H9 (cell line): ENCODE results near the gene DEDD2. TPM values are rescaled to one million over a fixed set of nuclear protein-coding genes. Genes with fewer than 3 reads are reported as not detected.

Experiments
- DNase-seq: peaks from one replicate; pipeline ENCODE4 v3.0.0-alpha.2; 2017
- H2AFZ ChIP-seq: one replicate; pipeline ENCODE4 v1.6.1; 2013; ENCODE audit warnings: mild to moderate bottlenecking, low read length, control low read depth, moderate library complexity
- H2AK5ac ChIP-seq: 2 replicates; pipeline ENCODE4 v1.6.1; 2013; ENCODE audit warnings: low read length, control low read depth, mixed read lengths; ENCODE audit not compliant: insufficient read length
- H2BK120ac ChIP-seq: one replicate; pipeline ENCODE4 v1.6.1; 2013; ENCODE audit warnings: low read depth, mild to moderate bottlenecking, low read length, control low read depth, inconsistent platforms; ENCODE audit not compliant: poor library complexity, severe bottlenecking
- H2BK12ac ChIP-seq: 2 replicates; pipeline ENCODE4 v1.6.1; 2013; ENCODE audit warnings: low read length, control low read depth, mixed read lengths, low read depth; ENCODE audit not compliant: insufficient read length
- H2BK15ac ChIP-seq: 2 replicates; pipeline ENCODE4 v1.6.1; 2013; ENCODE audit warnings: low read depth, low read length, control low read depth
- H2BK20ac ChIP-seq: one replicate; pipeline ENCODE4 v1.6.1; 2013; ENCODE audit warnings: low read depth, mild to moderate bottlenecking, low read length, control low read depth, inconsistent platforms; ENCODE audit not compliant: poor library complexity, severe bottlenecking
- H2BK5ac ChIP-seq: 2 replicates; pipeline ENCODE4 v1.6.1; 2013; ENCODE audit warnings: low read length, control low read depth, mixed read lengths; ENCODE audit not compliant: insufficient read length
- H3K14ac ChIP-seq: 2 replicates; pipeline ENCODE4 v1.6.1; 2013; ENCODE audit warnings: low read length, control low read depth; ENCODE audit not compliant: insufficient read depth
- H3K18ac ChIP-seq: 2 replicates; pipeline ENCODE4 v1.6.1; 2013; ENCODE audit warnings: low read depth, mild to moderate bottlenecking, mixed read lengths, low read length, control low read depth; ENCODE audit not compliant: insufficient read length
- H3K23ac ChIP-seq: 2 replicates; pipeline ENCODE4 v1.6.1; 2013; ENCODE audit warnings: low read length, control low read depth, mixed read lengths, low read depth; ENCODE audit not compliant: insufficient read length
- H3K23me2 ChIP-seq: 2 replicates; pipeline ENCODE4 v1.6.1; 2013; ENCODE audit warnings: low read depth, mild to moderate bottlenecking, mixed read lengths, low read length, control low read depth; ENCODE audit not compliant: insufficient read length, poor library complexity, severe bottlenecking
- H3K27ac ChIP-seq: 2 replicates; pipeline ENCODE4 v1.5.1; 2013; ENCODE audit warnings: low read length, control low read depth, mixed read lengths, low read depth; ENCODE audit not compliant: insufficient read length
- H3K27me3 ChIP-seq: 2 replicates; pipeline ENCODE4 v1.6.1; 2013; ENCODE audit warnings: low read length, control low read depth, inconsistent platforms; ENCODE audit not compliant: insufficient read depth
- H3K4ac ChIP-seq: 2 replicates; pipeline ENCODE4 v1.6.1; 2013; ENCODE audit warnings: low read depth, mild to moderate bottlenecking, control low read depth, inconsistent platforms, low read length, moderate library complexity
- H3K4me1 ChIP-seq: 2 replicates; pipeline ENCODE4 v1.6.1; 2013; ENCODE audit warnings: low read length, control low read depth, inconsistent platforms; ENCODE audit not compliant: insufficient read depth
- H3K4me2 ChIP-seq: 2 replicates; pipeline ENCODE4 v1.6.1; 2013; ENCODE audit warnings: low read length, control low read depth, mixed read lengths; ENCODE audit not compliant: insufficient read length, insufficient read depth
- H3K56ac ChIP-seq: 2 replicates; pipeline ENCODE4 v1.6.1; 2013; ENCODE audit warnings: low read depth, mild to moderate bottlenecking, mixed read lengths, low read length, control low read depth; ENCODE audit not compliant: insufficient read length
- H3K79me1 ChIP-seq: 2 replicates; pipeline ENCODE4 v1.6.1; 2013; ENCODE audit warnings: low read depth, mild to moderate bottlenecking, moderate library complexity, low read length, control low read depth, inconsistent platforms; ENCODE audit not compliant: insufficient read depth, poor library complexity, severe bottlenecking
- H3K79me2 ChIP-seq: 2 replicates; pipeline ENCODE4 v1.6.1; 2013; ENCODE audit warnings: low read length, control low read depth, inconsistent platforms; ENCODE audit not compliant: insufficient read depth
- H3K9ac ChIP-seq: 2 replicates; pipeline ENCODE4 v1.6.1; 2013; ENCODE audit warnings: low read length, control low read depth, mixed read lengths; ENCODE audit not compliant: insufficient read length; ENCODE audit errors: extremely low read depth
- H3K9me3 ChIP-seq: one replicate; pipeline ENCODE4 v1.6.1; 2013; ENCODE audit warnings: low read depth, low read length, inconsistent platforms; ENCODE audit not compliant: control insufficient read depth
- H3T11ph ChIP-seq: one replicate; pipeline ENCODE4 v1.6.1; 2013; ENCODE audit warnings: mild to moderate bottlenecking, low read length, control low read depth, inconsistent platforms
- H4K20me1 ChIP-seq: one replicate; pipeline ENCODE4 v1.6.1; 2013; ENCODE audit not compliant: control insufficient read depth, insufficient read length, insufficient read depth
- H4K5ac ChIP-seq: 2 replicates; pipeline ENCODE4 v1.6.1; 2013; ENCODE audit warnings: low read depth, mild to moderate bottlenecking, mixed read lengths, low read length, control low read depth; ENCODE audit not compliant: insufficient read length
- H4K8ac ChIP-seq: replicated peaks from 2 replicates; pipeline ENCODE4 v1.6.1; 2013; ENCODE audit warnings: low read length, control low read depth, mixed read lengths, low read depth; ENCODE audit not compliant: insufficient read length
- H4K91ac ChIP-seq: 2 replicates; pipeline ENCODE4 v1.6.1; 2013; ENCODE audit warnings: low read depth, mild to moderate bottlenecking, moderate library complexity, mixed read lengths, low read length, control low read depth; ENCODE audit not compliant: insufficient read length
- H3K27ac Mint-ChIP-seq, 3 experiments: 2 replicates in 2 of 3; 3 replicates in 1 of 3; pipeline ENCODE4 v1.8.0; 2020 to 2021; ENCODE audit warnings: mixed read lengths in 3 of 3, mild to moderate bottlenecking in 1 of 3, moderate library complexity in 1 of 3
- H3K27me3 Mint-ChIP-seq: 2 replicates; pipeline ENCODE4 v1.8.0; 2021; ENCODE audit warnings: low read depth, mild to moderate bottlenecking, moderate library complexity, mixed read lengths
- H3K36me3 Mint-ChIP-seq, 3 experiments: 2 replicates in 2 of 3; 3 replicates in 1 of 3; pipeline ENCODE4 v1.8.0; 2020 to 2021; ENCODE audit warnings: low read depth in 3 of 3, mixed read lengths in 3 of 3; ENCODE audit not compliant: insufficient read depth in 1 of 3
- H3K4me1 Mint-ChIP-seq, 2 experiments: 2 replicates each; pipeline ENCODE4 v1.8.0; 2020; ENCODE audit warnings: mixed read lengths in 2 of 2
- H3K4me3 Mint-ChIP-seq, 2 experiments: 2 replicates in 1 of 2; 3 replicates in 1 of 2; pipeline ENCODE4 v1.8.0; 2020 to 2021; ENCODE audit warnings: mild to moderate bottlenecking in 2 of 2, mixed read lengths in 2 of 2, moderate library complexity in 1 of 2
- H3K9me3 Mint-ChIP-seq, 2 experiments: 2 replicates in 1 of 2; 3 replicates in 1 of 2; pipeline ENCODE4 v1.8.0; 2020; ENCODE audit warnings: mild to moderate bottlenecking in 2 of 2, mixed read lengths in 2 of 2, moderate library complexity in 1 of 2
- CTCF ChIP-seq: fragments of 200-600 bp; sonication (generic); conservative IDR thresholded peaks from 3 replicates; pipeline ENCODE4 v1.8.0; 2021; ENCODE audit warnings: antibody characterized with exemption, mild to moderate bottlenecking
- WGBS: extraction: QIAGEN DNeasy Blood & Tissue Kit; methylation state at CpG from one replicate; pipeline ENCODE4 v1.1.7; 2013; ENCODE audit warnings: missing lambda C conversion rate, low lambda C conversion rate, mixed read lengths; ENCODE audit not compliant: insufficient read length; ENCODE audit errors: extremely low coverage; 5-methylcytosine and 5-hydroxymethylcytosine counted together
- total RNA-seq: library from RNA; stranded (reverse); gene quantifications from 2 replicates; pipeline ENCODE4 v1.2.1, GENCODE V29; 2021

The DEDD2 gene
- total RNA-seq, 1 experiment from 2014 or later = 32.3 TPM

GRCh38 chr19:42239544-42240220 lies 22.2 kb upstream of the DEDD2 start:
- Histone ChIP-seq H3K9me3 (no peaks in the 10 kb centered on the region), H3K79me2 (no peaks in the 10 kb centered on the region; the same call in 1 of the 2 replicates), H3K56ac (no peak overlapping the region), H3K4me1 (no peaks in the 10 kb centered on the region), H3K9ac (no peak overlapping the region), H4K5ac (no peak overlapping the region), H2BK15ac (no peak overlapping the region), H3K4me2 (no peak overlapping the region), H3K18ac (no peak overlapping the region), H4K91ac (no peak overlapping the region), H2BK20ac (no peak overlapping the region), H2AK5ac (no peak overlapping the region), H3K14ac (no peak overlapping the region), H3K27me3 (no peaks in the 10 kb centered on the region), H4K20me1 (no peaks in the 10 kb centered on the region), H2BK120ac (no peak overlapping the region), H4K8ac (no peak overlapping the region), H3T11ph (no peak overlapping the region), H2BK5ac (no peak overlapping the region), H3K79me1 (no peaks in the 10 kb centered on the region), H2AFZ (no peak overlapping the region), H3K23me2 (peaks cover 4% of the 10 kb centered on the region), H3K23ac (no peak overlapping the region), H2BK12ac (no peak overlapping the region), H3K4ac (no peak overlapping the region), H3K27ac (no peak overlapping the region)
- H3K4me3 Mint-ChIP-seq = peak overlapping the region in 1 of 2 experiments; percentile 63; a peak in 2 of 5 replicates
- TF ChIP-seq CTCF = no peak
- no peaks in the 10 kb centered on the region; the same call in 1 of the 2 replicates for H3K27me3 Mint-ChIP-seq
- no CpG with 5 or more reads among the region's 10 CpGs for WGBS
- H3K36me3 Mint-ChIP-seq = peaks cover 22 to 41% (median 40%) of the 10 kb centered on the region in 3 experiments
- peaks cover 8 to 16% of the 10 kb centered on the region in 2 experiments for H3K4me1 Mint-ChIP-seq
- H3K9me3 Mint-ChIP-seq = no peaks in the 10 kb centered on the region
- DNase-seq = no peak
- no peak overlapping the region for H3K27ac Mint-ChIP-seq
